Testis (tissue), 2 donors: ENCODE results near the gene AGAP1.

ENCODE experiments used
- POLR2A ChIP-seq: fragments of 450-650 bp; IDR thresholded peaks from one replicate; pipeline ENCODE4 v1.6.1; 2017; ENCODE audit warnings: antibody characterized with exemption, mild to moderate bottlenecking, moderate library complexity
- TF ChIP-seq, protein P1 (sequence below), 3 experiments: fragments of 450-650 bp in 2 of 3; fragments of 200-600 bp in 1 of 3; sonication (generic) in 1 of 3; IDR thresholded peaks; one replicate each; pipeline ENCODE4 v1.5.1; 2016 to 2019; ENCODE audit warnings: antibody characterized with exemption in 3 of 3, mild to moderate bottlenecking in 2 of 3, moderate library complexity in 1 of 3

DNA sequence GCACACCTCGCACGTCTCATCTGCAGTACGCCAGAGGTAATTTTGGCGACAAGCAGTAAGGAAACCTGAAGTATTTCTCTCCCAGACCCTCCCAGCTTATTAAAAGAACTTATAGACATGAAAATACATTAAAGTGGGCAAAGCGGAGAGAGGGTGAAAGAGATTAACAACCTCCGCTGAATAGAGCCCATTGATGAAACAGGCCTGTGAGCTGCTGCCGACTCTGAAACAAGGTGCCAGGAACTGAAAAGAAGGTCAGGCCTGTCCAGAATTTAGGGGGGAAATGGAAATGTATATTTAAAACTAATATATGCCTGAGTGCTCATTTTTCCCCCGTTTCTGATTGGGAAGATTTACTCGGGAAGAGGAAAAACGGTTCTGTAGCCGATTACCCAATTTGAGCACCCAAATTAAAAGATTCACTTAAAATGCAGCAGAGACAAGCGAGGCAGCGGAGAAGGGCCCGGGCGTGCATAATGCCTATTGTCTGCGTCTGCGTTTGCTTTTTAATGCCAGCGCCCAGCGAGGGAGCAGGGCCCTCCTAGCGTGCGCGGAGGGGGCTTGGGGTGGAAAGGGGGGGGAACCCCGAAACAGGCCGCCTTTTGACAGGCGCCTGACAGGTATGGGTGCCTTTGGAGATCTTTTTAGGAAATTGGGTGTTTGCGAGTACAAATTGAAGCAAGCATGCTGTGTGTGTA, 358.1 kb downstream of the AGAP1 start:
- TF ChIP-seq, protein P1, sequence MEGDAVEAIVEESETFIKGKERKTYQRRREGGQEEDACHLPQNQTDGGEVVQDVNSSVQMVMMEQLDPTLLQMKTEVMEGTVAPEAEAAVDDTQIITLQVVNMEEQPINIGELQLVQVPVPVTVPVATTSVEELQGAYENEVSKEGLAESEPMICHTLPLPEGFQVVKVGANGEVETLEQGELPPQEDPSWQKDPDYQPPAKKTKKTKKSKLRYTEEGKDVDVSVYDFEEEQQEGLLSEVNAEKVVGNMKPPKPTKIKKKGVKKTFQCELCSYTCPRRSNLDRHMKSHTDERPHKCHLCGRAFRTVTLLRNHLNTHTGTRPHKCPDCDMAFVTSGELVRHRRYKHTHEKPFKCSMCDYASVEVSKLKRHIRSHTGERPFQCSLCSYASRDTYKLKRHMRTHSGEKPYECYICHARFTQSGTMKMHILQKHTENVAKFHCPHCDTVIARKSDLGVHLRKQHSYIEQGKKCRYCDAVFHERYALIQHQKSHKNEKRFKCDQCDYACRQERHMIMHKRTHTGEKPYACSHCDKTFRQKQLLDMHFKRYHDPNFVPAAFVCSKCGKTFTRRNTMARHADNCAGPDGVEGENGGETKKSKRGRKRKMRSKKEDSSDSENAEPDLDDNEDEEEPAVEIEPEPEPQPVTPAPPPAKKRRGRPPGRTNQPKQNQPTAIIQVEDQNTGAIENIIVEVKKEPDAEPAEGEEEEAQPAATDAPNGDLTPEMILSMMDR (IDR thresholded peaks at IDR 0.05), result no peak
- no peak for TF ChIP-seq POLR2A
